Measurements from ENCODE around the gene SEC23B. TPM values are rescaled to one million over a fixed set of nuclear protein-coding genes. Genes with fewer than 3 reads are reported as not detected.
"Not testable (repeated sequence)": the region's sequence is repeated elsewhere in the genome, so short reads cannot be mapped to it uniquely, and the experiment has no call there.

Gene SEC23B
- total and polyA plus RNA-seq, 2 of the 13 experiments (the other 11 are each of a cell fraction or from before 2014, with no cell fraction given) = 114 to 120 TPM

GRCh38 chr20:18515973-18516372, 8.2 kb downstream of the SEC23B start:
- no TSS peak for BruUV-seq (replicated peaks)
- Histone ChIP-seq H4K20me1 (ENCODE audit: insufficient read depth, low read length) (no peaks in the 10 kb centered on the region), H3K36me3 (replicated peaks in 1 of 2; ENCODE audit: control insufficient read depth in 1 of 2, insufficient read depth in 2 of 2, low read length in 2 of 2) (peaks cover 11 to 62% of the 10 kb centered on the region in 2 experiments), H3K4me3 (replicated peaks in 1 of 3; ENCODE audit: insufficient read depth in 1 of 3, low read depth in 2 of 3, low read length in 3 of 3) (no peak overlapping the region), H2AFZ (ENCODE audit: low read length) (no peak overlapping the region), H3K9ac (ENCODE audit: insufficient read depth, low read depth, low read length) (no peak overlapping the region), H3K79me2 (ENCODE audit: insufficient read depth, low read length) (peaks cover 19% of the 10 kb centered on the region), H3K4me1 (ENCODE audit: insufficient read depth, low read length) (peaks cover 7% of the 10 kb centered on the region), H3K9me3 (ENCODE audit: low read length) (no peaks in the 10 kb centered on the region), H3K27me3 (ENCODE audit: control insufficient read depth in 1 of 2, insufficient read depth in 2 of 2, low read length in 2 of 2) (no peaks in the 10 kb centered on the region), H3K4me2 (ENCODE audit: low read depth, low read length) (no peak overlapping the region), H3K27ac (ENCODE audit: extremely low read length, insufficient read depth, low read length) (no peak overlapping the region)
- ChIA-PET CTCF (ENCODE audit: low intra/inter-chr PET ratio, low total read pairs) (no interaction called here), POLR2A (interaction anchor here (2.1 kb wide), 1 partner anchor 9 kb away, joined by 13 read pairs; the partner anchor contains the start of gene SEC23B)
- TF ChIP-seq MTF1 (CRISPR knock-in tag; IDR thresholded peaks at IDR 0.05) (no peak), MEIS1 (CRISPR knock-in tag; IDR thresholded peaks at IDR 0.05; ENCODE audit: borderline replicate concordance) (no peak), MYPOP (CRISPR knock-in tag; IDR thresholded peaks at IDR 0.05) (no peak), ZSCAN29 (CRISPR knock-in tag; conservative IDR thresholded peaks at IDR 0.05) (no peak), ZNF256 (CRISPR knock-in tag; conservative IDR thresholded peaks at IDR 0.05) (no peak), ZFP82 (CRISPR knock-in tag; IDR thresholded peaks at IDR 0.05; ENCODE audit: borderline replicate concordance) (no peak), TFE3 (CRISPR knock-in tag; IDR thresholded peaks at IDR 0.05) (no peak), RERE (CRISPR knock-in tag; IDR thresholded peaks at IDR 0.05; ENCODE audit: low read depth) (no peak), KDM6A (CRISPR knock-in tag; IDR thresholded peaks at IDR 0.05; ENCODE audit: low read depth) (no peak)
- intact Hi-C loops (cut with micrococcal nuclease; ENCODE audit: unreplicated experiment) = no loop called here
- DNase-seq (ENCODE audit: low spot score) = no peak
- in situ Hi-C loops (cut with HindIII; ENCODE audit: extremely low pct_ligation_motif_present, low pct_unique_long_range_greater_than_20kb) = no loop called here
- no peak for FAIRE-seq
- no peak for ATAC-seq

GRCh38 chr20:18522066-18522465, 14.3 kb downstream of the SEC23B start:
- H3K4me3 ChIP-seq (replicated peaks in 1 of 3; ENCODE audit: insufficient read depth in 1 of 3, low read depth in 2 of 3, low read length in 3 of 3); ATAC-seq; DNase-seq (ENCODE audit: low spot score); BruUV-seq (replicated peaks); H3K9ac ChIP-seq (ENCODE audit: insufficient read depth, low read depth, low read length); H2AFZ ChIP-seq (ENCODE audit: low read length); H3K27me3 ChIP-seq (ENCODE audit: control insufficient read depth in 1 of 2, insufficient read depth in 2 of 2, low read length in 2 of 2); FAIRE-seq; intact Hi-C loops (cut with micrococcal nuclease; ENCODE audit: unreplicated experiment); H3K9me3 ChIP-seq (ENCODE audit: low read length); H3K27ac ChIP-seq (ENCODE audit: extremely low read length, insufficient read depth, low read length); CTCF ChIA-PET (ENCODE audit: low intra/inter-chr PET ratio, low total read pairs); H4K20me1 ChIP-seq (ENCODE audit: insufficient read depth, low read length); POLR2A ChIA-PET; H3K4me2 ChIP-seq (ENCODE audit: low read depth, low read length); H3K79me2 ChIP-seq (ENCODE audit: insufficient read depth, low read length); H3K4me1 ChIP-seq (ENCODE audit: insufficient read depth, low read length); in situ Hi-C loops (cut with HindIII; ENCODE audit: extremely low pct_ligation_motif_present, low pct_unique_long_range_greater_than_20kb): not testable (repeated sequence)
- H3K36me3 ChIP-seq (replicated peaks in 1 of 2; ENCODE audit: control insufficient read depth in 1 of 2, insufficient read depth in 2 of 2, low read length in 2 of 2) = peaks cover 17 to 57% of the 10 kb centered on the region in 2 experiments
- WGBS (ENCODE audit: low lambda C conversion rate) = 98% methylated on average over 9 of the region's 9 CpGs
